K562 (cell line): ENCODE measurements around the gene SH3TC2.

ENCODE experiments used
- JUNB ChIP-seq: fragments of 450-650 bp; formaldehyde crosslinking; conservative IDR thresholded peaks from 2 replicates; pipeline ENCODE4 v1.4.0; 2020; ENCODE audit warnings: mild to moderate bottlenecking
- RAD51 ChIP-seq: fragments of 450-650 bp; IDR thresholded peaks from 2 replicates; pipeline ENCODE4 v1.7.1; 2016; ENCODE audit warnings: low read depth, mild to moderate bottlenecking, borderline replicate concordance
- RBM14 ChIP-seq: fragments of 200-400 bp; formaldehyde crosslinking; IDR thresholded peaks from 2 replicates; pipeline ENCODE4 v1.6.1; 2018; ENCODE audit warnings: low read depth, mild to moderate bottlenecking, low read length, moderate library complexity, borderline replicate concordance; ENCODE audit not compliant: insufficient read depth
- SIN3A ChIP-seq, 2 experiments: fragments of 150-350 bp in 1 of 2; IDR thresholded peaks; 2 replicates each; pipeline ENCODE4 v1.6.1; 2011 to 2016; ENCODE audit warnings: borderline replicate concordance in 2 of 2, low read depth in 2 of 2, low read length in 2 of 2, mild to moderate bottlenecking in 2 of 2, moderate library complexity in 2 of 2; ENCODE audit not compliant: control insufficient read depth in 1 of 2
- SMC3 ChIP-seq: conservative IDR thresholded peaks from 2 replicates; pipeline ENCODE4 v1.6.1; 2011; ENCODE audit warnings: low read depth, low read length, improper control_type of control experiment; ENCODE audit not compliant: insufficient read depth
- ZNF121 ChIP-seq: sonication (generic); formaldehyde crosslinking; conservative IDR thresholded peaks from 2 replicates; pipeline ENCODE4 v1.8.0; 2022; ENCODE audit warnings: missing genetic modification reagents
- ZNF124 ChIP-seq: sonication (generic); formaldehyde crosslinking; IDR thresholded peaks from 2 replicates; pipeline ENCODE4 v1.8.1; 2022; ENCODE audit warnings: missing genetic modification reagents
- ZNF184 ChIP-seq: sonication (generic); formaldehyde crosslinking; IDR thresholded peaks from 2 replicates; pipeline ENCODE4 v1.5.0; 2020; ENCODE audit warnings: missing genetic modification reagents
- ZNF830 ChIP-seq: fragments of 250-450 bp; sonication (Bioruptor Pico); IDR thresholded peaks from 2 replicates; pipeline ENCODE4 v1.5.0; 2021; ENCODE audit warnings: mild to moderate bottlenecking

GRCh38 chr5:148974642-148975327, 88.1 kb downstream of the SH3TC2 start:
- TF ChIP-seq ZNF124 (no peak), RBM14 (no peak), ZNF121 (CRISPR knock-in tag) (no peak), SIN3A (IDR thresholded peaks at IDR 0.05; ENCODE audit: borderline replicate concordance in 2 of 2, control insufficient read depth in 1 of 2, low read depth in 2 of 2, low read length in 2 of 2) (no peak), ZNF830 (CRISPR knock-in tag) (no peak), ZNF184 (CRISPR knock-in tag) (no peak), JUNB (no peak), SMC3 (no peak), RAD51 (no peak)
